Chondrocyte (in vitro differentiated cells): ENCODE results near the gene ZACN. TPM values are rescaled to one million over a fixed set of nuclear protein-coding genes. Genes with fewer than 3 reads are reported as not detected.
"Not testable (repeated sequence)": the region's sequence is repeated elsewhere in the genome, so short reads cannot be mapped to it uniquely, and the experiment has no call there.

Experiments
- DNase-seq: peaks from one replicate; pipeline ENCODE4 v3.0.0; 2021; ENCODE audit warnings: mixed read lengths, low spot score
- H3K27ac Mint-ChIP-seq: one replicate; pipeline ENCODE4 v1.8.0; 2021; ENCODE audit warnings: mild to moderate bottlenecking, moderate library complexity, mixed read lengths; ENCODE audit not compliant: unreplicated experiment
- H3K27me3 Mint-ChIP-seq: 2 replicates; pipeline ENCODE4 v1.8.0; 2021; ENCODE audit warnings: low read depth, mixed read lengths
- H3K36me3 Mint-ChIP-seq: 2 replicates; pipeline ENCODE4 v1.8.0; 2021; ENCODE audit warnings: low read depth, mixed read lengths
- H3K4me1 Mint-ChIP-seq: 2 replicates; pipeline ENCODE4 v1.8.0; 2021; ENCODE audit warnings: low read depth, mild to moderate bottlenecking, mixed read lengths
- H3K4me3 Mint-ChIP-seq: one replicate; pipeline ENCODE4 v1.8.0; 2021; ENCODE audit warnings: mild to moderate bottlenecking, moderate library complexity, mixed read lengths; ENCODE audit not compliant: unreplicated experiment
- H3K9me3 Mint-ChIP-seq: 2 replicates; pipeline ENCODE4 v1.8.0; 2021; ENCODE audit warnings: low read depth, mixed read lengths
- CTCF ChIP-seq: fragments of 200-600 bp; sonication (generic); IDR thresholded peaks from 2 replicates; pipeline ENCODE4 v1.5.0; 2021; ENCODE audit warnings: antibody characterized with exemption, mild to moderate bottlenecking, moderate library complexity
- total RNA-seq: library from RNA; stranded (reverse); gene quantifications from 3 replicates; pipeline ENCODE4 v1.2.1, GENCODE V29; 2021

ZACN gene
- total RNA-seq, 1 donor from 2014 or later: not detected

DNA sequence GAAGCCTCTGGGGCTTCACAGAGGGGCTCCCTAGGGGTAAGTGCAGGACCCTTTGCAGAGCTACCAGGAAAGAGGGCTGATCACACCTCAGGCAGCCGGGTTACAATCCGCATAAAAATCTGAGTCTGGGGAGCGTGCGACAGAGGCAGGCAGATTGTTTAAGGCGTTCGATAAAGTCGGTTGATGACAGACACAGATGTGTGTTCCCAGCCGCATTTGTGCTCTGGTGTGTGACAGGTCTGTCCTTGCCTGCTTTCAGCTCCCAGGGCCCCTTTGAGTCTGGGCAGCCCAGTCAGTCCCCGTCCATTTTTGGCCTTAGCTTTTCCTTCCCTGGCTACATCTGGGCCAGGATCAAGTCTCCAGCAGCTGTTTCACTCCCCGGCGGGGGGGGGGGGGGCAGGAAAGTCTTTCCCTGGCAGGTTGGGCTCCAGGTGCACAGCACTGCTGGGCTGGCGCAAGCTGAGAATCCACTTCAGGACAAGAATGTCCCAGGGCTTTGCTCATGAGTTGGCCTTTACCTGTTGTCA is 1.3 kb upstream of the ZACN start:
- peaks cover 3% of the 10 kb centered on the region for H3K36me3 Mint-ChIP-seq
- H3K27me3 Mint-ChIP-seq: peaks cover 52% of the 10 kb centered on the region
- no peak overlapping the region for H3K4me3 Mint-ChIP-seq
- H3K9me3 Mint-ChIP-seq: no peaks in the 10 kb centered on the region
- H3K4me1 Mint-ChIP-seq: peaks cover 16% of the 10 kb centered on the region
- TF ChIP-seq CTCF: no peak
- no peak overlapping the region for H3K27ac Mint-ChIP-seq
- DNase-seq: peak; percentile 36

DNA sequence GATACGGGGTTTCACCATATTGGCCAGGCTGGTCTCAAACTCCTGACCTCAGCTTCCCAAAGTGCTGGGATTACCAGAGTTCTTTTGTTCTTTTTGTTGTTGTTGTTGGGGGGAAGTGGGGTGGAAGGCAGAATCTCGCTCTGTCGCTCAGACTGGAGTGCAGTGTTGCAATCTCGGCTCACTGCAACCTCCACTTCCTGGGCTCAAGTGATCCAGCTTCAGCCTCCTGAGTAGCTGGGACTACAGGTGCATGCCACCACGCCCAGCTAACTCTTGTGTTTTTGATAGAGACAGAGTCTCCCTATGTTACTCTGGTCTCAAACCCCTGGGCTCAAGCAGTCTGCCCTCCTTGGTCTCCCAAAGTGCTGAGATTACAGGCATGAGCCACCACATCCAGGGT is 612 bp upstream of the ZACN start:
- H3K9me3 Mint-ChIP-seq, H3K36me3 Mint-ChIP-seq, H3K27ac Mint-ChIP-seq, H3K4me3 Mint-ChIP-seq, DNase-seq: not testable (repeated sequence)
- peaks cover 52% of the 10 kb centered on the region for H3K27me3 Mint-ChIP-seq
- peaks cover 13% of the 10 kb centered on the region for H3K4me1 Mint-ChIP-seq

- DNase-seq: no peak
- no peak for TF ChIP-seq CTCF
- no peak overlapping the region for H3K27ac Mint-ChIP-seq
- H3K4me1 Mint-ChIP-seq: peaks cover 13% of the 10 kb centered on the region
- H3K27me3 Mint-ChIP-seq: peaks cover 48% of the 10 kb centered on the region
- no peak overlapping the region for H3K4me3 Mint-ChIP-seq
- no peaks in the 10 kb centered on the region for H3K9me3 Mint-ChIP-seq
- peaks cover 13% of the 10 kb centered on the region for H3K36me3 Mint-ChIP-seq
These were observed 563 bp downstream of the ZACN start for GRCh38 chr17:76079535-76079955.

- Mint-ChIP-seq H3K4me1 (peaks cover 9% of the 10 kb centered on the region), H3K36me3 (peaks cover 15% of the 10 kb centered on the region), H3K27me3 (peaks cover 44% of the 10 kb centered on the region), H3K27ac (no peak overlapping the region), H3K9me3 (no peaks in the 10 kb centered on the region), H3K4me3 (no peak overlapping the region)
- peak; percentile 24 for TF ChIP-seq CTCF
- DNase-seq: peak; percentile 83
These were observed 1.2 kb downstream of the ZACN start for GRCh38 chr17:76079956-76080767.

DNA sequence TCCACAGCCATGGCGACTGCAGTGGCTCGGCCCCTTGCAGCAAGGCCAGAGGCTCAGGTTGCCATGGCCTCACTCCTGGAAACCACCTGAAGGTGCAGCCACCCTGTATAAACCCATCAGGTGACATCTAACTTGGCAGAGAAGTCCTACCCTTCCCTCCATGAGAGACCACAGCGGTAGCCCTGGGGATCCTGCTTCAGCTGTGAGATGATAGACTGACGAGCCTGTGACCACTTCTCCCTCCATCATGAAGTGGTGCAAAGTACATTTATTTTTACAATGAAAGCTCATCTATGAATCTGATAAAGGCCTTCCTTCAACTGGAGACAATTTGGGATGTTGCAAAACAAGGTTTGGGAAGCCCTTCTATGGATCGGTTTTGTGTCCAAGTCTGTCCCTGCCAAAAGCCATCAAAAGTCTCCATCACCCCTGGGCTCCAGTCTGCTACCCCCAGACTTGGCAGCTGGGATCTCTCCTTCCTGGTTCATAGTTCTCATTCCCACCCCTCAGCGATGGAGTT is 1.8 kb downstream of the ZACN start:
- Mint-ChIP-seq H3K4me3 (no peak overlapping the region), H3K9me3 (no peaks in the 10 kb centered on the region), H3K4me1 (peaks cover 3% of the 10 kb centered on the region), H3K36me3 (peaks cover 18% of the 10 kb centered on the region), H3K27ac (no peak overlapping the region), H3K27me3 (peaks cover 38% of the 10 kb centered on the region)
- no peak for TF ChIP-seq CTCF
- no peak for DNase-seq
